Measurements from ENCODE around the gene NEUROG1.

DNA sequence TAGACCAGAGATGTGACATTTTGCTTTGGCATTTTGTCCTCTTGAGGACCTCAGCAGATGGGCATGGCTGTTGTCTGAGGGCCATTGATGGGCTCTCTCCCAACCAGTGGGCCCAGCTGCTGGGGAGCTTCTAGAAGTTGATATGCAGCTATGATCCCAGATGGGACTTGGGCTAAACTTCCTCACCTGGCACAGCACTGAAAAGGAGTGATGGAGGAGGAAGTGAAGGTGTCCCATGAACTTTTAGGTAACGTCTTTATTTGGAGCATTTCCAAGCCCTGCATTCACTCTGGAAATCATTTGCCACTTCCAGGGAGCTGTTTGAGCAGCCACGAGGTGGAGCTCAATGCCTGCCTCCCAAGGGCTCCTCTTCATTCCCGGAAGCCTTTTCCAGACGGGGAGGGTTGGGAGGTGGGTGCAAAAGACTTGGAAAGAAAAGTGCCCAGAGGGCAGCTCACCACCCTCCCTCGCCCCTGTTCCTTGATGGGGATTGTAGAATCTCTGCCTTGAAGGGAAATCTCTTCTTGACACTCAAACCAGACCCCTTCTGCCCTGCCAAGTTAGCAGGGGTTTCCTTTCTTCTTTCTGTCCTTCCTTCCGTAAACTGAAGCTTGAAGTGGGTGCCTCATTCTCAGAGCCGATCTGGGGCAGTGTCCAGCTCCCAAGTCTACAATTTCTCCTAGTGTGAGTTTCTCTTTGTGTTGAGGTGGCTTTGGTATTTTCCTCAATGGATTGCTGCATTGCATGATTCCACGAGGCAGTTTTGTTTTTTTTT lies 18.1 kb upstream of the NEUROG1 start:
- no peak; the same call in 1 of the 2 replicates for TF ChIP-seq ZNF384 (IDR thresholded peaks at IDR 0.05)
- no peak for TF ChIP-seq FOXM1 (IDR thresholded peaks at IDR 0.05; ENCODE audit: borderline replicate concordance)
- TF ChIP-seq NFRKB (IDR thresholded peaks at IDR 0.05), result no peak
- no peak for TF ChIP-seq FOXA1 (IDR thresholded peaks at IDR 0.05)
